ENCODE measurements around the gene DYNLRB1.

DNA sequence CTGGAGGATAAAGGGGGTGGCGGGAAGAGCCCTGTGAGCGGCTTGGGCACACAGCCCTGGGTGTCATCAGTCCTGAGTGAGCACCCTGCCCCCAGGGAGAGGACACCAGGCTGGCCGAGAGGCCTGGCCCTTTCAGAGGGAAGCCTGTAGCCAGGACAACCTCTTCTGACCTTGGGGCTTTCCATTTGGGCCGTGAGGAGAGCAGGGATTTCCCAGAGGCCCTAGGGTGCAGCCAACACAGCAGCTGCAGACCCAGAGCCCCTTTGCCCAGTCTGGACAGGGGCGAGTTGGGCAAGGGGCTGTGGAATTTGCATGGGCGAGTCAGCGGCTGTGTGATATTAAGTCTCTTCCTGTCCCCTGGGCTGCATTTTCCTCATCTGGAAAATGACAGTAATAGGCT lies 48.6 kb downstream of the DYNLRB1 start:
- TF ChIP-seq POLR2A (IDR thresholded peaks at IDR 0.05): no peak
- TF ChIP-seq, protein P1, sequence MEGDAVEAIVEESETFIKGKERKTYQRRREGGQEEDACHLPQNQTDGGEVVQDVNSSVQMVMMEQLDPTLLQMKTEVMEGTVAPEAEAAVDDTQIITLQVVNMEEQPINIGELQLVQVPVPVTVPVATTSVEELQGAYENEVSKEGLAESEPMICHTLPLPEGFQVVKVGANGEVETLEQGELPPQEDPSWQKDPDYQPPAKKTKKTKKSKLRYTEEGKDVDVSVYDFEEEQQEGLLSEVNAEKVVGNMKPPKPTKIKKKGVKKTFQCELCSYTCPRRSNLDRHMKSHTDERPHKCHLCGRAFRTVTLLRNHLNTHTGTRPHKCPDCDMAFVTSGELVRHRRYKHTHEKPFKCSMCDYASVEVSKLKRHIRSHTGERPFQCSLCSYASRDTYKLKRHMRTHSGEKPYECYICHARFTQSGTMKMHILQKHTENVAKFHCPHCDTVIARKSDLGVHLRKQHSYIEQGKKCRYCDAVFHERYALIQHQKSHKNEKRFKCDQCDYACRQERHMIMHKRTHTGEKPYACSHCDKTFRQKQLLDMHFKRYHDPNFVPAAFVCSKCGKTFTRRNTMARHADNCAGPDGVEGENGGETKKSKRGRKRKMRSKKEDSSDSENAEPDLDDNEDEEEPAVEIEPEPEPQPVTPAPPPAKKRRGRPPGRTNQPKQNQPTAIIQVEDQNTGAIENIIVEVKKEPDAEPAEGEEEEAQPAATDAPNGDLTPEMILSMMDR (IDR thresholded peaks at IDR 0.05): no peak
- TF ChIP-seq EP300 (IDR thresholded peaks at IDR 0.05): no peak
